GM21528 (cell line): ENCODE measurements around the gene MKNK1.
"Not testable (repeated sequence)": the region's sequence is repeated elsewhere in the genome, so short reads cannot be mapped to it uniquely, and the experiment has no call there.

Source experiments
- ATAC-seq: cut with Tn5 transposase; IDR thresholded peaks from one replicate; pipeline ENCODE4 v1.9.1; 2021; ENCODE audit warnings: mild to moderate bottlenecking, moderate library complexity; ENCODE audit not compliant: unreplicated experiment, low FRiP score

MKNK1 gene

DNA sequence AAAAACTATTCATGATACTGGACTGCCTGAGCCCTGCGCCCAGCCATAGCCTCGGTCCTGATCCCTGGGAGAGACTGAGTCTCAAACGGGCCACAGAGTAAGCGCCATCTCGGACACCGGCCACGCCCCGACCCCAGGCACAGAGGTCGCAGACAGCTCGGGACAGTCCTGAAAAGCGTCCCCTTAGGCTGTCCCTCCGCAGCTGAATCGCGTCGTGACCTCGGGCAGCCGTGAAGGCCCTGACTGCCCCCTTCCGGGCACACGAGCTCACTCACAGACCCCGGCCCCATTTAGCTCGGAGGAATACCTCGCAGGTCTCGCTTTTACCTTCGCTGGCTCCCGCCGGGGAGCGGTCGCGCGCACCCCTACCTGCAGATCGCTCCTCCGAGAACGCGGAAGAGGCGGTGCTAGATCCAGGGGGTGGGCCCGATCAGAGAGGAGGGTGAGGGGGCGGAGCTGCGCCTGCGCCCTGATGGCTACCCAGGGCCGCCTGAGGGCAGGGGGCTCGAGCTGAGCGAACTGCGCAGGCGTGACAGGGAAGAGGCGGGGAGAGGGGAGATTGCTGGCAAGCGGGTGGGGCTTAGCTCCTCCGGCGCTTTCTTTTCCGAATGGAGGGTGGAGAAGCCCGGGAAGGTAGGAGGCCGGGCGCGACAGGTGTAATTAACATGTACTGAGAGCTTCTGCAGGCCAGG lies at the start of gene MKNK1:
MKNK1 (minus strand) TSS at position 411 of the 692 bp plus-strand sequence. CDS start 20,941 bp downstream, outside the sequence.
- ATAC-seq: peak; percentile 95

DNA sequence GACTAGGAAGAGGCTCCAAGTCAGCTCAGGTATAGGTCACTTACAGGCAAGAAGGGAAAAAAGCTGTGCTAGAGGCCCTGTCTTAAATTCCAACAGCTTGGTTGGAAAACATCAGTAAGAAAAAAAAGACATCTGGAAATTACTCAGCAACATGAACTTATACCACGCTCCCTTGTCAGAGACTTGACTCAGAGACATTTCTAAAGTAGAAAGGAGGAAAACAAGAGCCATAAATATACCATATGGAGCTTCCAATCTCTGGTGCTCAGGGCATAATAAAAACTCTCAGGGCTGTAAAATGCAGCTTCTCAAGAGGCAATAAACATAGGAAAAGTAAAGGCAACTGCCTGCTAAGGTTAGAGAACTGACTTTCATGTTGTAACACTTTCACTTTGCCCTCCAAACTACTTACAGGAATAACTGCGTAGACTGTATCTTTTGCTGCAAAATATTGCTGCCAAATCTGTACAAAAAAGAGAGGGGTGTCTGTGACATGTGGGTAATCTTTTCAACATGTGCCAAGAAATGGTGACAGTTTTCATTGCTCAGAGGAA lies 49.4 kb upstream of the MKNK1 start:
- ATAC-seq: no peak

DNA sequence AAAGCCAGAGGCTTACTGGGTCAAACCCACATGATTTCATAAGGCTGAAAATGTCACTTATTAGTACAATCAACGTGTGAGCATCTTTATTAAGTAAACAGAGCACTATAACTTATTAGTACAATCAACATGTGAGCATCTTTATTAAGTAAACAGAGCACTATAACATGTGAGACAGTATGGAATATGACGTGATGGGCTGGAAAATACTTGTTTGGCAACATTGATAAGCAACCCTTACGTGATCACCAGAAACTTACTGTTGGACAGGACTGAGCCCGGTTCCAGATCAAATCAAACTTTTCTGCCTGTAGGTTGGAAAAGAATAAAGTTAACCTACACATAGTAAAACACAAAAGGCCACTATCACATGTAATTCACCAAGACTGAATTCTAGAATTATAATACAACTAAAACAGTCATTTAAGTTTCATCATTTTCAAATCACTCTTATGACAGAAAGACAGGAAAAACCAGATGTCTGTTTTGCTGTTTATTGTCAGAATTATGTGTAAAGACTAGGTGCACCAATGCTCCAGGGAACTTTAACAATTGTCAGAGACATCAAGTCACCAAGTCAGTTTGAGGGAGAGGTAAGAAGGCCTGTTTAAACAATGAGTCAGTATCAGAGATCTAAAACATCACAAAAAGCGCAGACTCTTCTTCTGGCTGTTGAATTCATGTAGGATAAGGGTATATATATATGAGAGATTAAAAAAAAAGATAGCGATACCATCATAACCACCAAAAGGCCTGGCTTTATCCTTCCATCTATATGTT lies 48.4 kb upstream of the MKNK1 start:
- ATAC-seq: no peak

DNA sequence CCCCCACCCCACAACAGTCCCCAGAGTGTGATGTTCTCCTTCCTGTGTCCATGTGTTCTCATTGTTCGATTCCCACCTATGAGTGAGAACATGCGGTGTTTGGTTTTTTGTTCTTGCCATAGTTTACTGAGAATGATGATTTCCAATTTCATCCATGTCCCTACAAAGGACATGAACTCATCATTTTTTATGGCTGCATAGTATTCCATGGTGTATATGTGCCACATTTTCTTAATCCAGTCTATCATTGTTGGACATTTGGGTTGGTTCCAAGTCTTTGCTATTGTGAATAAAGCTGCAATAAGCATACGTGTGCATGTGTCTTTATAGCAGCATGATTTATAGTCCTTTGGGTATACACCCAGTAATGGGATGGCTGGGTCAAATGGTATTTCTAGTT lies 47.1 kb upstream of the MKNK1 start:
- not testable (repeated sequence) for ATAC-seq

DNA sequence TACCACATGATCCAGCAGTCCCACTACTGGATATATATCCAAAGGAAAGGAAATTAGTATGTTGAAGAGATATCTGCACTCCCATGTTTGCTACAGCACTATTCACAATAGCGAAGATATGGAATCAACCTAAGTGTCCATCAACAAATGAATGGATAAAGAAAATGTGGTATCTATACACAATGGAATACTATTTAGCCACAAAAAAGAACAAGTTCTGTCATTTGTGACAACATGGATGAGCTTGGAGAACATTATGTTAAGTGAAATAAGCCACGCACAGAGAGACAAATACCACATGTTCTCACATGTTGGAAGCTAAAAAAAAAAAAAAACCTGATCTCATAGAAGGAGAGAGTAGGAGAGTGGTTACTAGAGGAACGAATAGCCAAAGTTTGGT lies 46.4 kb upstream of the MKNK1 start:
- ATAC-seq: no peak

DNA sequence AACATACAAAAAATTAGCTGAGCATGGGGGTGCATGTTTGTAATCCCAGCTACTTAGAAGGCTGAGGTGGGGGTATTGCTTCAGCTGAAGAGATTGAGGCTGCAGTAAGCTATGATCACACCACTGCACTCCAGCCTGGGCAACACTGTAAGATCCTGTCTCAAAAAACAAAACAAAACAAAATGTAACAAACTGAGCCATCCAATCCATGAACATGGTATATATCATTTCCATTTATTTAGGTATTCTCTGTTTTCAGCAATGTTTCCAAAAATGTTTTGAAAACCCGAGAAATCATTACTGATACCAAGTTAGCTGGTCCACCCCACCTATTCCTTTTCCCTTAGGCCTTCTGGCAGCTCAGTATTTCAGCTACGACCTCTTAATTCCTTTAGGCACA lies 45.7 kb upstream of the MKNK1 start:
- no peak for ATAC-seq

DNA sequence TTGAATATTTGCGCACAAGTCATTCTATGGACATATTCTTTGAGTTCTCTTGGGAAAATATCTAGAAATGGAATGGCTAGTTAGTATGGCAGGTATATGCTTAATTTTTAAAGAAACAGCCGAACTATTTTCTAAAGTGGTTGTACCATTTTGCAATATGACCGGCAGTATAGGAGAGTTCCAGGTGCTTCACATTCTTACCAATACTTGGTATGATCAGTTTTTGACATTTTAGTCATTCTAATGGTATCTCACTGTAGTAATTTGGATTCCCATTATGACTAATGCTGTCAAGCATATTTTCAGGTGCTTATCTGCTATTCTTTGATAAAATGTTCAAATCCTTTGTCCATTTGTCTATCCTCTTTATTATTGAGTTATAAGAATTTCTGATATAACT lies 43.5 kb upstream of the MKNK1 start:
- no peak for ATAC-seq

DNA sequence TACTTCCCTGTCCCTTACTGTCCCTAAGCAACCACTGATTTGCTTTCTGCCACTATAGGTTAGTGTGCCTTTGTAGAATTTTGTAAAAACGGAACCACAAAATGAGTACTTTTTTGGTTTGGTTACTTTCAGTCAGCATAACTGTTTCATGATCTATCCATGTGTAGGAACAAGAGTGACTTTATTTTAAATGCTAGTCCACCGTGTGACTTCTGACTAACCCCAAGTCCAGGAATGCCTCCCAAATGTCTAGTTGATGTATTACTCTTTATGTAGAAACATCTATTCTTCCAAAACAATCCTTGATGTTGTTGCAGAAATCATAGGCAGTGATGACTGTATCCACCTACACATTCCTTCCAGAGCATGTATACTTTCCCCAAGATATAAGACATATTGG lies 42.8 kb upstream of the MKNK1 start:
- no peak for ATAC-seq

DNA sequence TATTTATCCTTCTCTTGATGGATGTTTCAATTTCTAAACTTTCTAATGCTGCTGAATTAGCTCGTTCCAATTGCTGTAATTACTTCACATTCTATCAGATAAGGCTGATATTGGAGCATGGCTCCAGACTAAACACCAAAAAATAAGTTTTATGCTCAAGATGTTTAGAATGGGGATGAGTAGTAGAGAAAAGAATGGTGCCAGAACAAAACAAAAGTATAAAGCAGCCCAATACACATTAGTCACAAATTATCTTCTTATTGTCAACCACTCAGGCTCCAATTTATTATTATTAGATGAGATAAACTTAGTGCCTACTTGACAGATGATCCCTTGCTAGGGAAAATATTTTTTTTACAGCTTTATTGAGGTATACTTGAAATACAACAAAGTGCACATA lies 42.3 kb upstream of the MKNK1 start:
- no peak for ATAC-seq

DNA sequence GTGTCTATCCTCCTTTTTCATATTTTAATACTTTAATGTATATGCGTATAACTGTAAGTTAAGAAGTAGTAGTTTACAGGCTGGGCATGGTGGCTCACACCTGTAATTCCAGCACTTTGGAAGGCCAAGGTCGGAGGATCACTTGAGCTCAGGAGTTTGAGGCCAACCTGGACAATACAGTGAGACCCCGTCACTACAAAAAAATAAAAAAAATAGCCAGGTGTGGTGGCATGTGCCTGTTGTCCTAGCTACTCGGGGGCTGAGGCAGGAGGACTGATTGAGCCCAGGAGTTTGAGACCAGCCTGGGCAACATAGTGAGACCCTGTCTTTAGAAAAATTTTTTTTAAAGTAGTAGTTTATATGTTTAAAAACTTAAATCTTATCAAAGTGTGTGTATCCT lies 41.7 kb upstream of the MKNK1 start:
- ATAC-seq: no peak

DNA sequence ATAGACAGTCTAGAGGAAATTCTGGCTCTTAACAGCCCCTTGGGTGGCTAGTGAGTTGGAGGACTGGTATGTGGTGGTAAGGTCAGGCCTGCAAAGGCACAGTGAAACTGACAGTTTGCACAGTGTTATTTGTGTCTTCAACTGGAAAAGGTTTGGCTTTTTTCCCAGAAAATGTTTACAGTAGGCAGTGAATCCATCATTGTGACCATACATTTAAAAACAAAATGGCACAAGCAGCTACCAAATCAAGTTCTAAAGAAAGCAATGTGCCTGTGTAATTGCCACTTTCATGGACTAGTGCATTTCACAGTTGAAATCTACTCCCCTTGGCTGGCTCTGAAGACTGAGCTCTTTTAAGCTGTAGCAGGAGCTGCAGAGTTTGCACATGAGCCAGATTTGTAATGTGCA lies 39.3 kb upstream of the MKNK1 start:
- ATAC-seq: no peak

DNA sequence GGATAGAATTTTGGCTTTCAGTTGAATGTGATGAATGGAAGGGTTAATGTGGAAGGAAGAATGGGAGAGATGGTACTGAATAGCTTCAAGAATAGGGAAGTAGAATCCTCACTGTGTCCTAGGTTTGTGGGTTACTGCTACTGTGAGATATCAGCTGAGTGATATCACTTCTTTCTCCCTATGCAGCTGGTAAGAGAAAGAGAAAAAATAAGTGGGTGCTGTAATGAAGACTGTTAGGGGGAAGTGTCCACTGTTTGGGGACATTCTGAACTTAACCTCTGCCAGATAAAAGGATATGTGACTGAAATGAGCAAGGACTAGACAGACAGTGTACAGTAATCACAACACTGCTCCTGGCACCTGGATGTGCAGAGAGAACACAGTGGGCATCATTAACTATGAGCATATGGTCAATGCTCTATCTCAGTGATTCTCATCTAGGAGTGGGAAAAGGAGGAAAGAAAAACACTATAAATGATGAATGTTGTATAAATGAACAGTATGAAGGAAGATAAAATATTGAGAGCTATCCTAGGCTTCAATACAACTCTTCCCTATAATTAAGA lies 38.1 kb upstream of the MKNK1 start:
- ATAC-seq: no peak

DNA sequence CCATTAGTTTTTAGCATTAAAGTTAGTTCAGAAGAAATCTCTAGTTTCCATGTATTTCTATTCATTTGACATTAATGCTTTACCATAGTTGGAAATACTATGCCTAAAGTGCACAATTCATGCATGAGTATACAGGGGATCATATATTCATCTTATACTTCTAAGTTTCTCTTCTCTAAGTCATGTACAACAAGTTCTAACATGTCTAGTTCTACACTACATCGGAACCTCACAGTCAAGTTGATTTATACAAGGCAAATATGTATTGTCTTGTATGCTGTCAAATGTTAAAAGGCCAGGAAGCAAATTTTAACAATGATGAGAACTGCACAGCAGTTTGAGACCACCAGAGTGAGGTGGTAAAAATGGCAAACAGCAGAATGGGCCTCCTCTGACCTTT lies 35.5 kb upstream of the MKNK1 start:
- ATAC-seq: no peak

DNA sequence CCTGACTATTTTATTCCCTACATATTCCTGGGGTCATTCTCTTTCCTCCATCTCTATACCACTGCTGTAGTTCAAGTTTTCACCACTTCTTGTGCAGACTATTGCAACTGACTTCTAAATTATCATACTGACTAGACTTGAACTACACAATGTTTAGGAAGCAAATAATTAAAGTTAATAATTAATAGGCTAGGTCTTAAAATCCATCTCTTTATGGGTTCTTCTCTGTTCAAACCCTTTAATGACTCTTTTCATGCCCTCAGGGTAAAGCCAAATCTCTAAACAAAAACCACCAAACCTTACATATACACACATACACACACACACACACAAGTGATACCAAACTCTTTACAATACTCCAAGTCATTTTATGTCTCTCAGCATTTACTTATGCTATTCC lies 34.9 kb upstream of the MKNK1 start:
- ATAC-seq: no peak

DNA sequence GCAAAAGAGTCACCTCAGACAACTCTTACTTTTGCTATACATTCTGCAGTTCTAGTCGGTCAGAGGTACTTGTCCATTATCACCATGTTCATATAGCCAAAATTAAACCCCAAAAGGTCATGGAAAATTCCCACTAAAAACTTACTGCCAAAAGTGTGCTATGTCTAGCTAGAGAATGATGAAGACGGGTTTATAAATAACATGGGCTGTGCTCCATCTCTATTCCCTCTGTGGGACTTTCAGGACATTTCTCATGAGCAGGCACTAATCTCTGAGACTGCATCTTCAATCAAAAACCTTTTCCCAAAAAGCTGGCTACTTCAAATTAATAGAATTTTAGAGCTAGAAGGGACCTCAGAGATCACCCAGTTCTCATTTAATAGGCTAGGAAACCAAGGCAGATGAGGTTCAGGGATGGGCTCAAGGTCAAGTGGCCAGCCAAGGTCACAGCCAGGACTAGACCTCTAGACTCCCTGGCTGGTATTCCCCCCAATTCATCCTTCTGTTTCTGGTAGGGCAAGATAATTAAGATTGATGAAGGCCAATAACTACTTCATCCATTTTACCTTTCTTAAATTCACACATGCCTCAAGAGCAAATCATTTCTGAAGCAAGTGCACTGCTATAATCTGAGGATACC lies 33.5 kb upstream of the MKNK1 start:
- no peak for ATAC-seq

DNA sequence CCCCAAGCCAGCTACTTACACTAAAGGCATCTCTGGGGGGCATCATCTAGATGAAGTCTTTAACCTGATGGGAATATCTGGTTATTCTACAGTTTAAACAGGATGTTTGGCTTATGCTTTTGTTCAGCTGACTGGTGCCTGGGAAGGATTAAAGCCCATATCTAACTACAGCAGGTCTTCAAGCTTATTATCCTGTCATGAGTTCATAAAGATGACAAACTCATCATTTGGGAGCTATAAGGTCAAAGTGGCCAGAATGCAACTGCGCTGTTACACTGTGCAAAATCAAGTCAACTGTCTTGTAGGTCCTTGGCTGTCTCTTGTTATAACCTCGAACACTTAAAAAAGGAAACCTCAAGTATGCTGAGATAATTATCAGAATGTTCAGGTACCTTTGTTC lies 31.1 kb upstream of the MKNK1 start:
- no peak for ATAC-seq

DNA sequence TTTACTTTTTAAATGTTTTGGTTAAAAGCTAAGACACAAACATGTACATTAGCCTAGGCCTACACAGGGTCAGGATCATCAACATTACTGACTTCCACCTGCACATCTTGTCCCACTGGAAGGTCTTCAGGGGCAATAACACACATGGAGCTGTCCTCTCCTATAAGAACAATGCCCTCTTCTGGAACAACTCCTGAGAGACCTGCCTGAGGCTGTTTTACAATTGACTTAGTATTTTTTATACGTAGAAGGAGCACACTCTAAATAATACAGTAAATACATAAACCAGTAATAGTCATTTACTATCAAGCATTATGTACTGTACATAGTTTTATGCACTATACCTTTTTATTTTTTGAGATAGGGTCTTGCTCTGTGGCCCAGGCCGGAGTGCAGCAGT lies 26.7 kb upstream of the MKNK1 start:
- ATAC-seq: no peak

DNA sequence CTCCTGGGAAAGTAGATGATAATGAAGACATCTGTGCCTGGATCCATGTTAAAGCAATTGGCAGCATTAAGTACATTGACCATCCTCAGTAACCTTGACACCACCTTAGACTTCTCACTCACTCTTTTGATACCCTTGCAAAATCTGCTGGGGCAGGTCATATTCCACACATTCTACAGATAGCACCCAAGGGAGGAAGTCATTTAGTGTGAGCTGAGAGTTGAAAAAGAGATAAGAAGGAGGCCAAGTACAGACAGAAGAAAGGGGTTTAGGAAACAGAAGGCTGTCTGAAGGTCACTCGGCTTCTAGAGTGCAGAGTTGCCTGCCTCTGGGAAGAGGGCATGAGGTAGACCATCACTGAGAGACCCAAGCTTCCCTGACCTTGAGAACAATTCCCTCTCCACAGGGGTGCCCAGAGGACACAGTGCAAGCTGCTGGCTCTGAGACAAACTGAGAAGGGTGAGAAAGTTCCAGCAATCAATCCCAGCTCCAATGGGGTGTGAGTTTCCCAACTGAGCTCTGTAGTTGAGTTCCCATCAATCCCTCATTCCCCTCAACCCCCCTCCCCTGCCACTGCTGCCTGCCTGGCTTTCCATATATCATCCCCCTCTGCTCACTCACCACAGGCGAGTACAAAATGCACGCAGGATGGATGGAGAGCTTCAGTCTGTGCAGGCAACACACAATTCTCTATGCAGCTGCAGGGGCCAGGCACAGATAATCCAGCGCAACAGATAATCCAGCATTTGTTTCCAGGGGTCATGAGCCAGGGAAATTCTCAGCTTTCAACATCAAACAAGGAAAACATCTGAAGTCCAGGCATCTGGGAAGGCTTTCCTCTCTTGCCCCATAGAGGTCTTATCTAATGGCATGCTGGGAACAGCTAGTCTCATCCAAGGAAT lies 19.9 kb upstream of the MKNK1 start:
- ATAC-seq: no peak

DNA sequence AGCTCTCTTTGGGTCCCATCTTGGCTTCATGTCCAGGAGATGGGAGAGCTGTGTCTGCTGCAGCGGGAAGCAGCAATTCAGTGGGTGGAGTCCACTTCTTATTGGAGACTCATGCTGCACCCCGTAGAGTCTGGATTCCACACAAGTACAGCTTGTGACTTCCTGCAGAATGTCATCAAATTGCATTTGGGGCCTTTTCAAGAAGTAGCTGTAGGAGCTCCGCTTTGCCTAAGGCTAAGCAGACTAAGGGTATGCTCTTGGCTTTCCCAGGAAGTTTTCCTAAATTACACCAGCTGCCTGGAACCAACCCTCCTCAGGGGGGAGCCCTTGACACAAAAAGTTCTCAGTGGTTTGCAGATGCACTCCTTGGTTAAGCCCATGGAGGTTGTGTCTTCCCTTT lies 18.3 kb upstream of the MKNK1 start:
- ATAC-seq: no peak

DNA sequence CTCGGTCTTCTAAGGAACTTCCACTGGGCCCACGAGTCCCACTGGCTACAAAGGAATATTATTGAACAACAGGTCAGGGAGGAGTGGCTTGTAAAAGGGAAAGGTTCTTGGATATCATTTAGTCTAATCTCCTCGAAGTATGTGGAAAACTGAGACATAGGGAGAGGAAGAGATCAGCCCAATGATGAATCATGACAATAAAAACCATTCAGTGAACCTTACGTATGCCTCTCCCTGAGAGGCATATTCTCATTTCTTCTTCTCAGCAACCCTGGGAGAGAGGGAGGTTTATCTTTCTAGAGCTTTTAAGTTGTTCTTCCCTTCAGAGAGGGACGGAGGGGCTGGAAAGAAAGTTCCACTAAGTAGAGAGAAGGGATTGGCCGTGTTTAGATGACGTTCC lies 17.9 kb upstream of the MKNK1 start:
- no peak for ATAC-seq
